OCI-LY1 (cell line): Measurements from ENCODE around the gene SUCO.
"Not testable (repeated sequence)": the region's sequence is repeated elsewhere in the genome, so short reads cannot be mapped to it uniquely, and the experiment has no call there.

Source experiments
- CTCF ChIP-seq: fragments of 200-600 bp; sonication (generic), shearing (Covaris generic); IDR thresholded peaks from 2 replicates; pipeline ENCODE4 v1.5.1; 2017; ENCODE audit warnings: mild to moderate bottlenecking, antibody characterized with exemption, low read length, moderate library complexity, mixed read lengths
- EZH2 ChIP-seq: fragments of 200-600 bp; sonication (generic), shearing (Covaris generic); IDR thresholded peaks from 2 replicates; pipeline ENCODE4 v1.8.0; 2017; ENCODE audit warnings: borderline replicate concordance, mixed run types, mild to moderate bottlenecking, antibody characterized with exemption, low read length, moderate library complexity, mixed read lengths

GRCh38 chr1:172596782-172597181 is 63.8 kb downstream of the SUCO start:
- not testable (repeated sequence) for TF ChIP-seq CTCF, EZH2
